ENCODE measurements around the gene COL19A1. TPM values are rescaled to one million over a fixed set of nuclear protein-coding genes. Genes with fewer than 3 reads are reported as not detected.
"Not testable (repeated sequence)": the region's sequence is repeated elsewhere in the genome, so short reads cannot be mapped to it uniquely, and the experiment has no call there.

COL19A1 gene
- total RNA-seq, 2 experiments from 2014 or later = 0.03 TPM; not detected in 1

DNA sequence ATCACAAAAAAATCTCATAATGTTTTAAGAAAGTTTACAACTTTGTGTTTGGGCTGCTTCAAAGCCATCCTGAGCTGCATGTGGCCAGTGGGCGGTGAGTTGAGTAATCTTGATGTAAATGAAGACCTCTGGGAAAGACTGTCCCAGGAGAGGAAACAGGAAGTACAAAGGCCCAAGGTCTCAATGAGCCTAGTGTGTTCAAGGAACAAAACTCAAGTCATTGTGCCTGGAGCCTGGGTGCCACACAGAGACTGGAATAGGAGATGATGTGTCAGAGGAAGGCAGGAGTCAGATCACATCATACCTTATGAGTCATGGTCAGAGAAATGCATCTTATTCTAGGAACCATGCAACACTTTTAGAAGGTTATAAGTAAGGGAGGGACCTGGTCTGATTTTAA, 51.5 kb downstream of the COL19A1 start:
- no peak for TF ChIP-seq EZH2phosphoT487 (IDR thresholded peaks at IDR 0.05; ENCODE audit: borderline replicate concordance, low read depth, low read length)
- TF ChIP-seq, protein P1, sequence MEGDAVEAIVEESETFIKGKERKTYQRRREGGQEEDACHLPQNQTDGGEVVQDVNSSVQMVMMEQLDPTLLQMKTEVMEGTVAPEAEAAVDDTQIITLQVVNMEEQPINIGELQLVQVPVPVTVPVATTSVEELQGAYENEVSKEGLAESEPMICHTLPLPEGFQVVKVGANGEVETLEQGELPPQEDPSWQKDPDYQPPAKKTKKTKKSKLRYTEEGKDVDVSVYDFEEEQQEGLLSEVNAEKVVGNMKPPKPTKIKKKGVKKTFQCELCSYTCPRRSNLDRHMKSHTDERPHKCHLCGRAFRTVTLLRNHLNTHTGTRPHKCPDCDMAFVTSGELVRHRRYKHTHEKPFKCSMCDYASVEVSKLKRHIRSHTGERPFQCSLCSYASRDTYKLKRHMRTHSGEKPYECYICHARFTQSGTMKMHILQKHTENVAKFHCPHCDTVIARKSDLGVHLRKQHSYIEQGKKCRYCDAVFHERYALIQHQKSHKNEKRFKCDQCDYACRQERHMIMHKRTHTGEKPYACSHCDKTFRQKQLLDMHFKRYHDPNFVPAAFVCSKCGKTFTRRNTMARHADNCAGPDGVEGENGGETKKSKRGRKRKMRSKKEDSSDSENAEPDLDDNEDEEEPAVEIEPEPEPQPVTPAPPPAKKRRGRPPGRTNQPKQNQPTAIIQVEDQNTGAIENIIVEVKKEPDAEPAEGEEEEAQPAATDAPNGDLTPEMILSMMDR (conservative IDR thresholded peaks at IDR 0.05; ENCODE audit: low read length) = no peak
- intact Hi-C loops (cut with micrococcal nuclease; ENCODE audit: unreplicated experiment) = no loop called here
- Histone ChIP-seq H3K9me2 (ENCODE audit: insufficient read depth, low read length) (no peaks in the 10 kb centered on the region), H3K27ac (ENCODE audit: low read depth, low read length, poor library complexity, severe bottlenecking) (no peak overlapping the region), H3K9me3 (ENCODE audit: low read length) (no peaks in the 10 kb centered on the region; the same call in 1 of the 2 replicates), H3K4me3 (ENCODE audit: low read depth, low read length, poor library complexity, severe bottlenecking) (no peak overlapping the region), H2AFZ (ENCODE audit: low read length) (no peak overlapping the region), H3K4me1 (ENCODE audit: insufficient read depth, low read length, poor library complexity, severe bottlenecking) (no peaks in the 10 kb centered on the region), H3K79me2 (ENCODE audit: insufficient read depth, low read depth, low read length) (no peaks in the 10 kb centered on the region), H3K36me3 (ENCODE audit: insufficient read depth, low read length) (no peaks in the 10 kb centered on the region), H4K20me1 (ENCODE audit: insufficient read depth, low read length) (no peaks in the 10 kb centered on the region), H3K4me2 (ENCODE audit: low read length) (no peak overlapping the region)
- BruUV-seq (replicated peaks) = no TSS peak
- DNase-seq (ENCODE audit: low spot score) = no peak
- ChIA-PET CTCF (ENCODE audit: unreplicated experiment) (no interaction called here), POLR2A (interaction anchor here (0.7 to 1.7 kb wide), 2 partner anchors 17 to 41 kb away, joined by 3 to 9 read pairs; no protein-coding TSS in a partner anchor)

GRCh38 chr6:69918813-69919475, 52.6 kb downstream of the COL19A1 start:
- intact Hi-C loops (cut with micrococcal nuclease; ENCODE audit: unreplicated experiment) = no loop called here
- CTCF ChIA-PET (ENCODE audit: unreplicated experiment) = no interaction called here
- TF ChIP-seq EZH2phosphoT487 (IDR thresholded peaks at IDR 0.05; ENCODE audit: borderline replicate concordance, low read depth, low read length) = no peak
- TF ChIP-seq, protein P1 (conservative IDR thresholded peaks at IDR 0.05; ENCODE audit: low read length) = no peak

GRCh38 chr6:69921066-69921465, 54.7 kb downstream of the COL19A1 start:
- intact Hi-C loops (cut with micrococcal nuclease; ENCODE audit: unreplicated experiment); H3K36me3 ChIP-seq (ENCODE audit: insufficient read depth, low read length); H3K27ac ChIP-seq (ENCODE audit: low read depth, low read length, poor library complexity, severe bottlenecking); BruUV-seq (replicated peaks); H3K79me2 ChIP-seq (ENCODE audit: insufficient read depth, low read depth, low read length); H2AFZ ChIP-seq (ENCODE audit: low read length); H4K20me1 ChIP-seq (ENCODE audit: insufficient read depth, low read length); H3K9me3 ChIP-seq (ENCODE audit: low read length); H3K4me3 ChIP-seq (ENCODE audit: low read depth, low read length, poor library complexity, severe bottlenecking); POLR2A ChIA-PET; DNase-seq (ENCODE audit: low spot score); H3K9me2 ChIP-seq (ENCODE audit: insufficient read depth, low read length); H3K4me2 ChIP-seq (ENCODE audit: low read length); CTCF ChIA-PET (ENCODE audit: unreplicated experiment); H3K4me1 ChIP-seq (ENCODE audit: insufficient read depth, low read length, poor library complexity, severe bottlenecking): not testable (repeated sequence)

More at GRCh38 chr6:69918813-69919475, 52.6 kb downstream of the COL19A1 start:
- no peak overlapping the region for H3K27ac ChIP-seq (ENCODE audit: low read depth, low read length, poor library complexity, severe bottlenecking)
- no TSS peak for BruUV-seq (replicated peaks)
- no peak overlapping the region for H2AFZ ChIP-seq (ENCODE audit: low read length)
- no peaks in the 10 kb centered on the region for H3K9me2 ChIP-seq (ENCODE audit: insufficient read depth, low read length)
- H3K4me2 ChIP-seq (ENCODE audit: low read length) = no peak overlapping the region
- no peaks in the 10 kb centered on the region; the same call in 1 of the 2 replicates for H3K9me3 ChIP-seq (ENCODE audit: low read length)
- no peaks in the 10 kb centered on the region for H3K36me3 ChIP-seq (ENCODE audit: insufficient read depth, low read length)
- no peak for DNase-seq (ENCODE audit: low spot score)
- H3K79me2 ChIP-seq (ENCODE audit: insufficient read depth, low read depth, low read length) = no peaks in the 10 kb centered on the region
- H3K4me1 ChIP-seq (ENCODE audit: insufficient read depth, low read length, poor library complexity, severe bottlenecking) = no peaks in the 10 kb centered on the region
- no peaks in the 10 kb centered on the region for H4K20me1 ChIP-seq (ENCODE audit: insufficient read depth, low read length)
- POLR2A ChIA-PET = no interaction called here
- H3K4me3 ChIP-seq (ENCODE audit: low read depth, low read length, poor library complexity, severe bottlenecking) = no peak overlapping the region

- H3K79me2 ChIP-seq (ENCODE audit: insufficient read depth, low read depth, low read length); H3K9me2 ChIP-seq (ENCODE audit: insufficient read depth, low read length); DNase-seq (ENCODE audit: low spot score); BruUV-seq (replicated peaks); H2AFZ ChIP-seq (ENCODE audit: low read length); H3K4me2 ChIP-seq (ENCODE audit: low read length); H3K9me3 ChIP-seq (ENCODE audit: low read length); H3K36me3 ChIP-seq (ENCODE audit: insufficient read depth, low read length); H3K4me3 ChIP-seq (ENCODE audit: low read depth, low read length, poor library complexity, severe bottlenecking); H4K20me1 ChIP-seq (ENCODE audit: insufficient read depth, low read length); H3K27ac ChIP-seq (ENCODE audit: low read depth, low read length, poor library complexity, severe bottlenecking); H3K4me1 ChIP-seq (ENCODE audit: insufficient read depth, low read length, poor library complexity, severe bottlenecking); intact Hi-C loops (cut with micrococcal nuclease; ENCODE audit: unreplicated experiment); CTCF ChIA-PET (ENCODE audit: unreplicated experiment): not testable (repeated sequence)
- POLR2A ChIA-PET = interaction anchor here (0.6 to 0.8 kb wide), 4 partner anchors 43 to 1944 kb away, joined by 3 to 7 read pairs (median 3); no protein-coding TSS in a partner anchor
Observed at GRCh38 chr6:69921611-69922010, 55.3 kb downstream of the COL19A1 start.
